ENCODE results near the gene NMRK2. TPM values are rescaled to one million over a fixed set of nuclear protein-coding genes. Genes with fewer than 3 reads are reported as not detected.
A peak's percentile ranks its signal among the peaks of the same experiment; 100 is the strongest.
"Not testable (repeated sequence)": the region's sequence is repeated elsewhere in the genome, so short reads cannot be mapped to it uniquely, and the experiment has no call there.

Gene NMRK2
- total RNA-seq, 1 donor from 2014 or later, result 0.73 TPM

DNA sequence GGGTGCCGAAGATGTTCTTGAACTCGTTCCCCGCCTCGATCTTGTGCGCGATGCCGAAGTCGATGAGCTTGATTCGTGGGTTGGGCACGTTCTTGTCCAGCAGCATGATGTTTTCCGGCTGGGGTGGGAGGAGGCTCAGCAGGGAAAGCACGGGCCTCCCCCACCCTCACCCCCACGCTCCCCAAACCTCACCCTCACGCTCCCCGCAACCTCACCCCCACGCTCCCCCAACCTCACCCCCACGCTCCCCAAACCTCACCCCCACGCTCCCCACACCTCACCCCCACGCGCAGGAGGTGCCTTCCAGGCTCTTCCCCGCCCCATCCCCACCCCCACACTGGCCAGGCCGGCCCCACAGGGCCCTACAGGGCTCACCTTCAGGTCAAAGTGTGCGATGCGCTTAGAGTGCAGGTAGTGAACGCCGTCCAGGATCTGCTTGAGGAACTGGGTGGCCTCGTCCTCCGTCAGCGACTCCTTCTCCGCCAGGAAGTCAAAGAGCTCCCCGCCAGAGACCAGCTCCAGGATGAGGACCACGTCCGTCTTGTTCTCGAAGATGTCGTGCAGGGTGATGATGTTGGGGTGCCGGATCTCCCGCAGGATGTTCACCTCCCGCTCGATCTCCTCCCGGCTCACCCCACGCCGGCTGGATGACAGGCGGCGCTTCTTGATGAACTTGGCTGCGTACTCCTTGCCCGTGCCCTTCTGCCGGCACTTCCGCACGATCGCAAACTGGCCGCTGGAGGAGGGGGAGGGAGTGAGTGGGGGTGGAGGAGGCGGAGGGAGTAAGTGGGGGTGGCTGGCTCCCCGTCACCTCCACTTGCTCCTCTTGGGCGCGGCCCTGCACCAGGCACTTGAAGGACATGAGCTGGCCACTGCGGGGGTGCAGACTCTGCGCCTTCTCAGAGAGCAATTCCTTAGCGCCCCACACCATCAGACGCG is 31.7 kb downstream of the NMRK2 start:
- Histone ChIP-seq H3K27ac (ENCODE audit: low read depth, low read length) (no peak overlapping the region), H4K20me1 (ENCODE audit: insufficient read depth, low read length) (peaks cover 94% of the 10 kb centered on the region), H3K36me3 (ENCODE audit: insufficient read depth, low read length) (peaks cover 41% of the 10 kb centered on the region), H3K9ac (ENCODE audit: low read length) (no peak overlapping the region), H3K4me1 (ENCODE audit: insufficient read depth, low read length) (peaks cover 25% of the 10 kb centered on the region), H3K79me2 (ENCODE audit: insufficient read depth, low read length) (peaks cover 74% of the 10 kb centered on the region), H3K27me3 (ENCODE audit: insufficient read depth, low read length) (no peaks in the 10 kb centered on the region), H3K4me2 (ENCODE audit: low read length) (no peak overlapping the region), H3K4me3 (ENCODE audit: insufficient read depth, low read depth, low read length) (no peak overlapping the region), H3K9me3 (ENCODE audit: insufficient read depth, low read depth, low read length) (no peaks in the 10 kb centered on the region), H2AFZ (ENCODE audit: low read depth, low read length) (no peak overlapping the region)
- H3K9me3 Mint-ChIP-seq (ENCODE audit: unreplicated experiment), result no peaks in the 10 kb centered on the region
- H3K4me3 Mint-ChIP-seq (ENCODE audit: unreplicated experiment), result no peak overlapping the region
- FAIRE-seq (no peak), DNase-seq (ENCODE audit: low read depth) (no peak)
- peaks cover 33% of the 10 kb centered on the region for H3K4me1 Mint-ChIP-seq (ENCODE audit: low read depth, unreplicated experiment)
- TF ChIP-seq, protein P1, sequence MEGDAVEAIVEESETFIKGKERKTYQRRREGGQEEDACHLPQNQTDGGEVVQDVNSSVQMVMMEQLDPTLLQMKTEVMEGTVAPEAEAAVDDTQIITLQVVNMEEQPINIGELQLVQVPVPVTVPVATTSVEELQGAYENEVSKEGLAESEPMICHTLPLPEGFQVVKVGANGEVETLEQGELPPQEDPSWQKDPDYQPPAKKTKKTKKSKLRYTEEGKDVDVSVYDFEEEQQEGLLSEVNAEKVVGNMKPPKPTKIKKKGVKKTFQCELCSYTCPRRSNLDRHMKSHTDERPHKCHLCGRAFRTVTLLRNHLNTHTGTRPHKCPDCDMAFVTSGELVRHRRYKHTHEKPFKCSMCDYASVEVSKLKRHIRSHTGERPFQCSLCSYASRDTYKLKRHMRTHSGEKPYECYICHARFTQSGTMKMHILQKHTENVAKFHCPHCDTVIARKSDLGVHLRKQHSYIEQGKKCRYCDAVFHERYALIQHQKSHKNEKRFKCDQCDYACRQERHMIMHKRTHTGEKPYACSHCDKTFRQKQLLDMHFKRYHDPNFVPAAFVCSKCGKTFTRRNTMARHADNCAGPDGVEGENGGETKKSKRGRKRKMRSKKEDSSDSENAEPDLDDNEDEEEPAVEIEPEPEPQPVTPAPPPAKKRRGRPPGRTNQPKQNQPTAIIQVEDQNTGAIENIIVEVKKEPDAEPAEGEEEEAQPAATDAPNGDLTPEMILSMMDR (IDR thresholded peaks at IDR 0.05; ENCODE audit: insufficient read depth, low read depth, low read length), result no peak
- TF ChIP-seq EZH2 (IDR thresholded peaks at IDR 0.05; ENCODE audit: insufficient read depth, low read length), result no peak
- H3K36me3 Mint-ChIP-seq (ENCODE audit: low read depth, unreplicated experiment), result peaks cover 17% of the 10 kb centered on the region
- H3K27ac Mint-ChIP-seq (ENCODE audit: unreplicated experiment), result no peak overlapping the region
- H3K27me3 Mint-ChIP-seq (ENCODE audit: low read depth, unreplicated experiment), result no peaks in the 10 kb centered on the region

DNA sequence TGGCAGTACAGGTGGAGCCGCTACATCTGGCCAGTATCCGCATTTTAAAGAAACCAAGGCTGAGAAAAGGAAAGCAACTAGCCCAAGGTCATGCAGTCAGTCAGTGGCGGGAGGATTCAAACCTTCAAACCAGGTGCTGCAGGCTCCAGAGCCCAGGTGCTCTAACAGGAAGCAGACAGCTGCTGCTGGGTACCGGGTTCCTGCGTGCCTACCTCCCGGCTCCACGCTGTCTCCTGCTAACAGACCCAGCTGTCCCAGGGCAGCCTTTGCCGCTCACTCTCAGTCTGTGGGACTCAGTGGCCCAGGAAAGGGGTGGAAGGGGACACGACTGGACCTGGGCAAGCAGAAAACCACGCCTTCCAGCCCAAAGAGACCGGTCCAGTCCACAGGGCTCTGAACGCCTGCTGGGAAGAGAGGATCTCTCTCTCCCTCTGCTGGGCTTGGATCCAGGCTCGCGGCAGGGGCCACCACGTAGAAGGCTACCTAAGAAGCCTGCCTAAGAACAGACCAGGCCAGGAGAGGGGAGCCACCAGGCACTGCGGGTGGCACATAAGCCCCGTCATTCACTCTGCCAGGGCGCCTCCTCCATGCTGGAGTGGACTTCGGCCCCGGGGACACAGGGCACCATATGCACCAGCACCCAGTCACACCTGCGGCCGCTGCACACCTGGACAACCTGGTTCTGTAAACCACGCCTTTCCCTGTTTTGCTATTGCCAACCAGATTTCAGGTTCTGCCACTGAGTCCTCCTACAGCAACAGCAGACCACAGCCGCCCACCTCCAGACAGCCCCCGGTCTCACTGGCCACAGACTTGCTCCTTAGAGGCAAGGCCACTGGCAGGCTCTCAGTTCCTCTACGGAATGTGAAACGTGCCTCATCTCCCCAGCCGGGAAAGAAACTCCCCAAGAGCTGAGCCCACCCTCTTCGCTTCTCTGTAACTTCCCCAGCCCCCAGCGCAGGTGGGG is 33.5 kb downstream of the NMRK2 start:
- Histone ChIP-seq H3K36me3 (ENCODE audit: insufficient read depth, low read length) (peaks cover 34% of the 10 kb centered on the region), H3K4me2 (ENCODE audit: low read length) (peak overlapping the region; percentile 42), H3K9me3 (ENCODE audit: insufficient read depth, low read depth, low read length) (no peaks in the 10 kb centered on the region), H3K27me3 (ENCODE audit: insufficient read depth, low read length) (no peaks in the 10 kb centered on the region), H3K79me2 (ENCODE audit: insufficient read depth, low read length) (peaks cover 72% of the 10 kb centered on the region), H3K27ac (ENCODE audit: low read depth, low read length) (no peak overlapping the region), H3K4me3 (ENCODE audit: insufficient read depth, low read depth, low read length) (no peak overlapping the region), H3K9ac (ENCODE audit: low read length) (peak overlapping the region; percentile 16), H3K4me1 (ENCODE audit: insufficient read depth, low read length) (peaks cover 29% of the 10 kb centered on the region), H2AFZ (ENCODE audit: low read depth, low read length) (no peak overlapping the region), H4K20me1 (ENCODE audit: insufficient read depth, low read length) (peaks cover 88% of the 10 kb centered on the region)
- H3K4me3 Mint-ChIP-seq (ENCODE audit: unreplicated experiment), result peak overlapping the region; percentile 70
- FAIRE-seq, result no peak
- H3K4me1 Mint-ChIP-seq (ENCODE audit: low read depth, unreplicated experiment), result peaks cover 33% of the 10 kb centered on the region
- TF ChIP-seq, protein P1 (IDR thresholded peaks at IDR 0.05; ENCODE audit: insufficient read depth, low read depth, low read length), result no peak
- TF ChIP-seq EZH2 (IDR thresholded peaks at IDR 0.05; ENCODE audit: insufficient read depth, low read length), result no peak
- DNase-seq (ENCODE audit: low read depth), result no peak
- no peaks in the 10 kb centered on the region for H3K27me3 Mint-ChIP-seq (ENCODE audit: low read depth, unreplicated experiment)
- no peaks in the 10 kb centered on the region for H3K9me3 Mint-ChIP-seq (ENCODE audit: unreplicated experiment)
- peaks cover 18% of the 10 kb centered on the region for H3K36me3 Mint-ChIP-seq (ENCODE audit: low read depth, unreplicated experiment)
- H3K27ac Mint-ChIP-seq (ENCODE audit: unreplicated experiment), result peak overlapping the region; percentile 90

DNA sequence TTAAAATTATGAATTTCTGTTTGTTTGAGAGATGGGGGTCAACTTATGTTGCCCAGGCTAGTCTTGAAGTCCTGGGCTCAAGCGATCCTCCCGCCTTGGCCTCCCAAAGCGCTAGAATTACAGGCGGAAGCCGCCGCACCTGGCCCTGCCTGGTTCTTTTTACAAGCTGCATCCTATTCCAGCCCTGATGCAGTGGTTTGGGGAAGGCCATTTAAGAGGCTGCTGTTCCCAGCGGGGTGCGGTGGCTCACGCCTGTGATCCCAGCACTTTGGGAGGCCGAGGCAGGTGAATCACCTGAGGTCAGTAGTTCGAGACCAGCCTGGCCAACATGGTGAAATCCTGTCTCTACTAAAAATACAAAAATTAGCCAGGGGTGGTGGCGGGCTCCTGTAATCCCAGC is 35.1 kb downstream of the NMRK2 start:
- Histone ChIP-seq H3K4me3 (ENCODE audit: insufficient read depth, low read depth, low read length) (peak overlapping the region; percentile 43), H3K4me2 (ENCODE audit: low read length) (peak overlapping the region; percentile 99), H3K36me3 (ENCODE audit: insufficient read depth, low read length) (peaks cover 24% of the 10 kb centered on the region), H4K20me1 (ENCODE audit: insufficient read depth, low read length) (peaks cover 87% of the 10 kb centered on the region), H3K9ac (ENCODE audit: low read length) (peak overlapping the region; percentile 73), H3K79me2 (ENCODE audit: insufficient read depth, low read length) (peaks cover 68% of the 10 kb centered on the region), H3K27ac (ENCODE audit: low read depth, low read length) (peak overlapping the region; percentile 93), H3K4me1 (ENCODE audit: insufficient read depth, low read length) (peaks cover 29% of the 10 kb centered on the region)
- Mint-ChIP-seq H3K27ac (ENCODE audit: unreplicated experiment) (peak overlapping the region; percentile 88), H3K4me1 (ENCODE audit: low read depth, unreplicated experiment) (peaks cover 25% of the 10 kb centered on the region), H3K36me3 (ENCODE audit: low read depth, unreplicated experiment) (peaks cover 15% of the 10 kb centered on the region), H3K4me3 (ENCODE audit: unreplicated experiment) (peak overlapping the region; percentile 96)
- H2AFZ ChIP-seq (ENCODE audit: low read depth, low read length); H3K9me3 Mint-ChIP-seq (ENCODE audit: unreplicated experiment); H3K27me3 ChIP-seq (ENCODE audit: insufficient read depth, low read length); DNase-seq (ENCODE audit: low read depth); H3K27me3 Mint-ChIP-seq (ENCODE audit: low read depth, unreplicated experiment); H3K9me3 ChIP-seq (ENCODE audit: insufficient read depth, low read depth, low read length); FAIRE-seq: not testable (repeated sequence)

Data from astrocyte (in vitro differentiated cells and primary cell).